H9 (cell line): ENCODE data around the gene SLC30A7. TPM values are rescaled to one million over a fixed set of nuclear protein-coding genes. Genes with fewer than 3 reads are reported as not detected.

Source experiments
- DNase-seq: peaks from one replicate; pipeline ENCODE4 v3.0.0-alpha.2; 2017
- H2AFZ ChIP-seq: one replicate; pipeline ENCODE4 v1.6.1; 2013; ENCODE audit warnings: mild to moderate bottlenecking, low read length, control low read depth, moderate library complexity
- H2AK5ac ChIP-seq: 2 replicates; pipeline ENCODE4 v1.6.1; 2013; ENCODE audit warnings: low read length, control low read depth, mixed read lengths; ENCODE audit not compliant: insufficient read length
- H2BK120ac ChIP-seq: one replicate; pipeline ENCODE4 v1.6.1; 2013; ENCODE audit warnings: low read depth, mild to moderate bottlenecking, low read length, control low read depth, inconsistent platforms; ENCODE audit not compliant: poor library complexity, severe bottlenecking
- H2BK12ac ChIP-seq: 2 replicates; pipeline ENCODE4 v1.6.1; 2013; ENCODE audit warnings: low read length, control low read depth, mixed read lengths, low read depth; ENCODE audit not compliant: insufficient read length
- H2BK15ac ChIP-seq: 2 replicates; pipeline ENCODE4 v1.6.1; 2013; ENCODE audit warnings: low read depth, low read length, control low read depth
- H2BK20ac ChIP-seq: one replicate; pipeline ENCODE4 v1.6.1; 2013; ENCODE audit warnings: low read depth, mild to moderate bottlenecking, low read length, control low read depth, inconsistent platforms; ENCODE audit not compliant: poor library complexity, severe bottlenecking
- H2BK5ac ChIP-seq: 2 replicates; pipeline ENCODE4 v1.6.1; 2013; ENCODE audit warnings: low read length, control low read depth, mixed read lengths; ENCODE audit not compliant: insufficient read length
- H3K14ac ChIP-seq: 2 replicates; pipeline ENCODE4 v1.6.1; 2013; ENCODE audit warnings: low read length, control low read depth; ENCODE audit not compliant: insufficient read depth
- H3K18ac ChIP-seq: 2 replicates; pipeline ENCODE4 v1.6.1; 2013; ENCODE audit warnings: low read depth, mild to moderate bottlenecking, mixed read lengths, low read length, control low read depth; ENCODE audit not compliant: insufficient read length
- H3K23ac ChIP-seq: 2 replicates; pipeline ENCODE4 v1.6.1; 2013; ENCODE audit warnings: low read length, control low read depth, mixed read lengths, low read depth; ENCODE audit not compliant: insufficient read length
- H3K23me2 ChIP-seq: 2 replicates; pipeline ENCODE4 v1.6.1; 2013; ENCODE audit warnings: low read depth, mild to moderate bottlenecking, mixed read lengths, low read length, control low read depth; ENCODE audit not compliant: insufficient read length, poor library complexity, severe bottlenecking
- H3K27ac ChIP-seq: 2 replicates; pipeline ENCODE4 v1.5.1; 2013; ENCODE audit warnings: low read length, control low read depth, mixed read lengths, low read depth; ENCODE audit not compliant: insufficient read length
- H3K27me3 ChIP-seq: 2 replicates; pipeline ENCODE4 v1.6.1; 2013; ENCODE audit warnings: low read length, control low read depth, inconsistent platforms; ENCODE audit not compliant: insufficient read depth
- H3K4ac ChIP-seq: 2 replicates; pipeline ENCODE4 v1.6.1; 2013; ENCODE audit warnings: low read depth, mild to moderate bottlenecking, control low read depth, inconsistent platforms, low read length, moderate library complexity
- H3K4me1 ChIP-seq: 2 replicates; pipeline ENCODE4 v1.6.1; 2013; ENCODE audit warnings: low read length, control low read depth, inconsistent platforms; ENCODE audit not compliant: insufficient read depth
- H3K4me2 ChIP-seq: 2 replicates; pipeline ENCODE4 v1.6.1; 2013; ENCODE audit warnings: low read length, control low read depth, mixed read lengths; ENCODE audit not compliant: insufficient read length, insufficient read depth
- H3K56ac ChIP-seq: 2 replicates; pipeline ENCODE4 v1.6.1; 2013; ENCODE audit warnings: low read depth, mild to moderate bottlenecking, mixed read lengths, low read length, control low read depth; ENCODE audit not compliant: insufficient read length
- H3K79me1 ChIP-seq: 2 replicates; pipeline ENCODE4 v1.6.1; 2013; ENCODE audit warnings: low read depth, mild to moderate bottlenecking, moderate library complexity, low read length, control low read depth, inconsistent platforms; ENCODE audit not compliant: insufficient read depth, poor library complexity, severe bottlenecking
- H3K79me2 ChIP-seq: 2 replicates; pipeline ENCODE4 v1.6.1; 2013; ENCODE audit warnings: low read length, control low read depth, inconsistent platforms; ENCODE audit not compliant: insufficient read depth
- H3K9ac ChIP-seq: 2 replicates; pipeline ENCODE4 v1.6.1; 2013; ENCODE audit warnings: low read length, control low read depth, mixed read lengths; ENCODE audit not compliant: insufficient read length; ENCODE audit errors: extremely low read depth
- H3K9me3 ChIP-seq: one replicate; pipeline ENCODE4 v1.6.1; 2013; ENCODE audit warnings: low read depth, low read length, inconsistent platforms; ENCODE audit not compliant: control insufficient read depth
- H3T11ph ChIP-seq: one replicate; pipeline ENCODE4 v1.6.1; 2013; ENCODE audit warnings: mild to moderate bottlenecking, low read length, control low read depth, inconsistent platforms
- H4K20me1 ChIP-seq: one replicate; pipeline ENCODE4 v1.6.1; 2013; ENCODE audit not compliant: control insufficient read depth, insufficient read length, insufficient read depth
- H4K5ac ChIP-seq: 2 replicates; pipeline ENCODE4 v1.6.1; 2013; ENCODE audit warnings: low read depth, mild to moderate bottlenecking, mixed read lengths, low read length, control low read depth; ENCODE audit not compliant: insufficient read length
- H4K8ac ChIP-seq: replicated peaks from 2 replicates; pipeline ENCODE4 v1.6.1; 2013; ENCODE audit warnings: low read length, control low read depth, mixed read lengths, low read depth; ENCODE audit not compliant: insufficient read length
- H4K91ac ChIP-seq: 2 replicates; pipeline ENCODE4 v1.6.1; 2013; ENCODE audit warnings: low read depth, mild to moderate bottlenecking, moderate library complexity, mixed read lengths, low read length, control low read depth; ENCODE audit not compliant: insufficient read length
- H3K27ac Mint-ChIP-seq, 3 experiments: 2 replicates in 2 of 3; 3 replicates in 1 of 3; pipeline ENCODE4 v1.8.0; 2020 to 2021; ENCODE audit warnings: mixed read lengths in 3 of 3, mild to moderate bottlenecking in 1 of 3, moderate library complexity in 1 of 3
- H3K27me3 Mint-ChIP-seq: 2 replicates; pipeline ENCODE4 v1.8.0; 2021; ENCODE audit warnings: low read depth, mild to moderate bottlenecking, moderate library complexity, mixed read lengths
- H3K36me3 Mint-ChIP-seq, 3 experiments: 2 replicates in 2 of 3; 3 replicates in 1 of 3; pipeline ENCODE4 v1.8.0; 2020 to 2021; ENCODE audit warnings: low read depth in 3 of 3, mixed read lengths in 3 of 3; ENCODE audit not compliant: insufficient read depth in 1 of 3
- H3K4me1 Mint-ChIP-seq, 2 experiments: 2 replicates each; pipeline ENCODE4 v1.8.0; 2020; ENCODE audit warnings: mixed read lengths in 2 of 2
- H3K4me3 Mint-ChIP-seq, 2 experiments: 2 replicates in 1 of 2; 3 replicates in 1 of 2; pipeline ENCODE4 v1.8.0; 2020 to 2021; ENCODE audit warnings: mild to moderate bottlenecking in 2 of 2, mixed read lengths in 2 of 2, moderate library complexity in 1 of 2
- H3K9me3 Mint-ChIP-seq, 2 experiments: 2 replicates in 1 of 2; 3 replicates in 1 of 2; pipeline ENCODE4 v1.8.0; 2020; ENCODE audit warnings: mild to moderate bottlenecking in 2 of 2, mixed read lengths in 2 of 2, moderate library complexity in 1 of 2
- WGBS: extraction: QIAGEN DNeasy Blood & Tissue Kit; methylation state at CpG from one replicate; pipeline ENCODE4 v1.1.7; 2013; ENCODE audit warnings: missing lambda C conversion rate, low lambda C conversion rate, mixed read lengths; ENCODE audit not compliant: insufficient read length; ENCODE audit errors: extremely low coverage; 5-methylcytosine and 5-hydroxymethylcytosine counted together
- total RNA-seq: library from RNA; stranded (reverse); gene quantifications from 2 replicates; pipeline ENCODE4 v1.2.1, GENCODE V29; 2021
- TF ChIP-seq, protein P1 (sequence below): fragments of 200-600 bp; sonication (generic); conservative IDR thresholded peaks from 3 replicates; pipeline ENCODE4 v1.8.0; 2021; ENCODE audit warnings: antibody characterized with exemption, mild to moderate bottlenecking

SLC30A7 gene
- total RNA-seq, 1 experiment from 2014 or later = 25.6 TPM

DNA sequence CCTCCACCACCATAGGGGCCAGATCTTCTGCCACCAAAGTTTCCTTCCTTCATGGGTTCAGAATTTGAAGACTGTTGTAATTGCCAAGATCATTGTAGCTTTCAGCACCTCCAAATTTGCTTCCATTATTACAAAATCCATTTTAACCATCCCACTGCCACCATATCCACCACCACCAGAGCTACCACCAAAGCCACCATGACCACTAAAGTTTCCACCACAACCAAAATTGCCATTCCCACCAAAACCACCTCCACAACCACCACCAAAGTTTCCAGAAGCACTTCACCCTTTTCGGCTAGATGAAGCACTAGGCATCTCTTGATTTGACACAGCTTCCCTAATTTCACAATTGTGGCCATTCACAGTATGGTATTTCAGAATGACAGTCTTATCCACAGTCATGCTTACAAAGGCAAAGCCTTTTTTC lies 45.2 kb downstream of the SLC30A7 start:
- Histone ChIP-seq H3K27me3 (no peaks in the 10 kb centered on the region), H3K56ac (no peak overlapping the region), H3K27ac (no peak overlapping the region), H2BK20ac (no peak overlapping the region), H4K8ac (no peak overlapping the region), H3K9me3 (no peaks in the 10 kb centered on the region), H3K79me1 (no peaks in the 10 kb centered on the region), H3K18ac (no peak overlapping the region), H4K5ac (no peak overlapping the region), H3K4me1 (no peaks in the 10 kb centered on the region), H3K23ac (no peak overlapping the region), H3K9ac (no peak overlapping the region), H3K4ac (no peak overlapping the region), H2BK120ac (no peak overlapping the region), H4K20me1 (no peaks in the 10 kb centered on the region), H2AFZ (no peak overlapping the region), H2BK12ac (no peak overlapping the region), H2AK5ac (no peak overlapping the region), H2BK15ac (no peak overlapping the region), H3T11ph (no peak overlapping the region), H3K14ac (no peak overlapping the region), H4K91ac (no peak overlapping the region), H2BK5ac (no peak overlapping the region), H3K79me2 (no peaks in the 10 kb centered on the region), H3K4me2 (no peak overlapping the region), H3K23me2 (no peaks in the 10 kb centered on the region)
- peaks cover 42 to 50% (median 45%) of the 10 kb centered on the region in 3 experiments for H3K36me3 Mint-ChIP-seq
- H3K9me3 Mint-ChIP-seq = peaks cover under 1 to 3% of the 10 kb centered on the region in 2 experiments; a peak in 2 of 5 replicates
- no peak overlapping the region; a peak in 2 of 7 replicates for H3K27ac Mint-ChIP-seq
- no peaks in the 10 kb centered on the region; a peak in 1 of 4 replicates for H3K4me1 Mint-ChIP-seq
- WGBS = no CpG with 5 or more reads among the region's 1 CpG
- no peak overlapping the region for H3K4me3 Mint-ChIP-seq
- no peak for DNase-seq
- H3K27me3 Mint-ChIP-seq = no peaks in the 10 kb centered on the region
- TF ChIP-seq, protein P1, sequence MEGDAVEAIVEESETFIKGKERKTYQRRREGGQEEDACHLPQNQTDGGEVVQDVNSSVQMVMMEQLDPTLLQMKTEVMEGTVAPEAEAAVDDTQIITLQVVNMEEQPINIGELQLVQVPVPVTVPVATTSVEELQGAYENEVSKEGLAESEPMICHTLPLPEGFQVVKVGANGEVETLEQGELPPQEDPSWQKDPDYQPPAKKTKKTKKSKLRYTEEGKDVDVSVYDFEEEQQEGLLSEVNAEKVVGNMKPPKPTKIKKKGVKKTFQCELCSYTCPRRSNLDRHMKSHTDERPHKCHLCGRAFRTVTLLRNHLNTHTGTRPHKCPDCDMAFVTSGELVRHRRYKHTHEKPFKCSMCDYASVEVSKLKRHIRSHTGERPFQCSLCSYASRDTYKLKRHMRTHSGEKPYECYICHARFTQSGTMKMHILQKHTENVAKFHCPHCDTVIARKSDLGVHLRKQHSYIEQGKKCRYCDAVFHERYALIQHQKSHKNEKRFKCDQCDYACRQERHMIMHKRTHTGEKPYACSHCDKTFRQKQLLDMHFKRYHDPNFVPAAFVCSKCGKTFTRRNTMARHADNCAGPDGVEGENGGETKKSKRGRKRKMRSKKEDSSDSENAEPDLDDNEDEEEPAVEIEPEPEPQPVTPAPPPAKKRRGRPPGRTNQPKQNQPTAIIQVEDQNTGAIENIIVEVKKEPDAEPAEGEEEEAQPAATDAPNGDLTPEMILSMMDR = no peak
